GM11168 (cell line): ENCODE results near the gene CROCC.
"Not testable (repeated sequence)": the region's sequence is repeated elsewhere in the genome, so short reads cannot be mapped to it uniquely, and the experiment has no call there.

Experiments used
- in situ Hi-C: fragments of 300-500 bp; cut with MboI; formaldehyde crosslinking; loops from one replicate; pipeline ENCODE4 v1.12.0; 2022; ENCODE audit warnings: low sequenced_read_pairs; ENCODE audit not compliant: unreplicated experiment

Gene CROCC, protein sequence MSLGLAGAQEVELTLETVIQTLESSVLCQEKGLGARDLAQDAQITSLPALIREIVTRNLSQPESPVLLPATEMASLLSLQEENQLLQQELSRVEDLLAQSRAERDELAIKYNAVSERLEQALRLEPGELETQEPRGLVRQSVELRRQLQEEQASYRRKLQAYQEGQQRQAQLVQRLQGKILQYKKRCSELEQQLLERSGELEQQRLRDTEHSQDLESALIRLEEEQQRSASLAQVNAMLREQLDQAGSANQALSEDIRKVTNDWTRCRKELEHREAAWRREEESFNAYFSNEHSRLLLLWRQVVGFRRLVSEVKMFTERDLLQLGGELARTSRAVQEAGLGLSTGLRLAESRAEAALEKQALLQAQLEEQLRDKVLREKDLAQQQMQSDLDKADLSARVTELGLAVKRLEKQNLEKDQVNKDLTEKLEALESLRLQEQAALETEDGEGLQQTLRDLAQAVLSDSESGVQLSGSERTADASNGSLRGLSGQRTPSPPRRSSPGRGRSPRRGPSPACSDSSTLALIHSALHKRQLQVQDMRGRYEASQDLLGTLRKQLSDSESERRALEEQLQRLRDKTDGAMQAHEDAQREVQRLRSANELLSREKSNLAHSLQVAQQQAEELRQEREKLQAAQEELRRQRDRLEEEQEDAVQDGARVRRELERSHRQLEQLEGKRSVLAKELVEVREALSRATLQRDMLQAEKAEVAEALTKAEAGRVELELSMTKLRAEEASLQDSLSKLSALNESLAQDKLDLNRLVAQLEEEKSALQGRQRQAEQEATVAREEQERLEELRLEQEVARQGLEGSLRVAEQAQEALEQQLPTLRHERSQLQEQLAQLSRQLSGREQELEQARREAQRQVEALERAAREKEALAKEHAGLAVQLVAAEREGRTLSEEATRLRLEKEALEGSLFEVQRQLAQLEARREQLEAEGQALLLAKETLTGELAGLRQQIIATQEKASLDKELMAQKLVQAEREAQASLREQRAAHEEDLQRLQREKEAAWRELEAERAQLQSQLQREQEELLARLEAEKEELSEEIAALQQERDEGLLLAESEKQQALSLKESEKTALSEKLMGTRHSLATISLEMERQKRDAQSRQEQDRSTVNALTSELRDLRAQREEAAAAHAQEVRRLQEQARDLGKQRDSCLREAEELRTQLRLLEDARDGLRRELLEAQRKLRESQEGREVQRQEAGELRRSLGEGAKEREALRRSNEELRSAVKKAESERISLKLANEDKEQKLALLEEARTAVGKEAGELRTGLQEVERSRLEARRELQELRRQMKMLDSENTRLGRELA (N-terminal part only)

DNA sequence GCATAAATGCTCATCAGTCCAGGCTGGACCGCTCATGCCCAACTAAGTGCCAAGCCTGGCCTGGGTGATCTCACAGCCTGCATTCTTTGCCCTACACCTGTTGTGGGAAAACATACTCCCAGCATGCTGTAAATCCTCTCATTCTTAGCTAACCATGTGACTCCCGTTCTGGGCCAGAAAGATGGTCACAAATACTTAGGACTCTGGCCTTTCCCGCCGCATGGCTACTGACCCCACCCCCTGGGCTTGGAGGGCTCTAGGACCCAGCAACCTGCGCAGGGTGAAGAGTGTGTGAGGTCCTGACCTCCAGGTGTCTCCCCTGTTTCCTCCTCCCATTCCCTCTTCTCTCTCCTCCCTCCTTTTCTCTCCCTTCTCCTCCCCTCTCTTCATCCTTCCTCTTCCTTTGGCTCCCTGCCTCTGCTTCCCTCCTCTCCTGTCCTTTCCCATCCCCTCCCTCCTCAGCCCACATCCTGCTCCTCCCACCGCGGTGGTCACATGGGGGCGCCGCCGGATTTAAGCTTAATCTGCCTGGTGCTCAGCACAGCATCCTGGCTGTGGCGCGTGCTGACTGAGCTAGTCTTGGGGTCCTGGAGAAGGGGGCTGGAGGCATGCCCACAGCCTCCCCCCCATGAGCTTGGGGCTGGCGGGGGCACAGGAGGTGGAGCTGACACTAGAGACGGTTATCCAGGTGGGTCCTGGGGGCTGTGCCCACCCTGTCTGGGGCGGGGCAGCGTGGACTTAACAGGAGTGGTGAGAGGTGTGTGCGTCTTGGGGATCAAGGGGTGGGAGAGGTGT lies at the start of gene CROCC:
Gene CROCC (plus strand): TSS at position 541 of the 795 bp plus-strand sequence. CDS start 88 bp downstream, at position 629.
- in situ Hi-C loops: no loop called here

DNA sequence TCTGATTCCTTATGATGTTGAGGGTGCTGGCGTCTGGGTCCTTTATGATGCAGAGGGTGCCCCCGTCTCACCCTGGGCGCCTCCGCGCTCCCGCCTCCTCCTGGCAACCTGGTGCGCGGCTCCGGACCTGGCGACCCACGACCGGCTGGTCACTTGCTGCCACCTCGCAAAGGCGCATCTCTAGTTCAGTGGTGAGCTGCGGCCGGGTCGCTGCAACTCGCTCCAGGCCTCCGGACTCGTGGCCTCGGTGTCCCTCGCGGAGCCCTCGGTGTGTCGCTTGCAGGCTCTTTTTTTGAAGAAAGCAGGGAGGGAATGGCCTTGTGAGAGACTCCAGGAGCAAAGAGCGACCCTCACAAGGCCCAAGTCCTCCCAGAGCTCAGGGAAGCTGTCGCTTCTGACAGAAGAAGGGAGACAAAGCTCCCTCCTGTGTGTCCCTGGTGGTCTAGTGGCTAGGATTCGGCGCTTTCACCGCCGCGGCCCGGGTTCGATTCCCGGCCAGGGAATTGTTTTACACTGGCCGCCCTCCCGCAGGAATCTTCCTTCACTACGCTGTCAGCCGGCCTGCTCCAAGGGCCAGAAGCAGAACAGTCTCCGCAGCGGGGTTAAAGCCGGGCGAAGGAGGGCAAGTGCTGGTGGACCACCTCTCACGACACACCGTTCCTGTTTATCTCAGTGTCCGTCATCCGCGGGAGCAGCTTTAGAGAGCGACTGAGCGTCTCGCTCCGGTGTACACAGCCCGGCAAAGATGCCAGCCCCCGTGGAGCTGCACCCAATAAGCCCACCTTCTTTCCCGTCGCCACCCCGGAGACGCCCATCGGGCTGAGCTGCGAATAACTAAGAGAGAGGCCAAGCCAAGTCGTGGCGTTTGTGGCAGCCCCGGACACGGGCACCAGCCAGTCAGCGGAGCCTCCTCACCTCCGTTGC lies 49.3 kb upstream of the CROCC start:
- in situ Hi-C loops: loop anchor here (5.0 kb wide), 1 partner anchor 340 kb away; no protein-coding TSS in a partner anchor

DNA sequence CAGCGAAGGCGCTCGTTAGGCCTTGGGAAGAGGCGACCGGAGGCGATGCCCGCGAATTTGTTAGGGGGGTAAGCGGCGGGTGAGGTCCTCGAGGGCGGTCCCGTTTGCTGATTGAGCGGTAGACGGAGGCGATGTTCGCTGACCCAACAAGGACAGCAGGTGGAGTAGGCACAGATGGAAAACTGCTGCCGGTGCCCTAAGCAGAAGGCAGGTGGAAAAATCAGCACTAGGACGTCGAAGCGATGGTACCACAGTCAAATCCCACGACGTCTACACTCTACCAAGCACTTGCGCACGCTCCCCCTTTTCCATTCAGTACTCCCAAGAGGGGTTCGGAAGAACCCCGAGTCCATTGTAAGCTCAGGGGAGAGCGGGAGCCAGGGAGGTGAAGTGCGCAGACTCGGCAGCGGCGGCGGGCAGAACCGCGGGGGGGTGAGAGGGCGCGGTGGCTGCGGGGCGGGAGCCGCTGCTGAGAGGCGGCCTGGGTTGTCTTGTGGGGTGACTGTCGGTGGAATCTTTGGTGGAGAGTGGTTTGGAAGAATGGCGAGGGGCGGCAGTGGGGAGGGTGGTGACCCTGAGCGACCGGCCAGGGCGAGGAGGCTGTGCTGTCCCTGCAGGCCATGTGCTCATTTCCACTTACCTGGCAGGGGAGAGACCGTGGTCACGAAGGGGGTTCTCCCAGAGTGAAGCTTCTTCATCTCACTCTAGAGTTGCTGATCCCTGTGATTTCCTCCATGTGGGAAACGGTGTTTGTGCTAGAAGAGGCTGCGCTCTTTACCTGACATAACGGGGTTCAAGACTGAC lies 48.5 kb upstream of the CROCC start:
- in situ Hi-C loops: loop anchor here (5.0 kb wide), 1 partner anchor 341 kb away; no protein-coding TSS in a partner anchor

DNA sequence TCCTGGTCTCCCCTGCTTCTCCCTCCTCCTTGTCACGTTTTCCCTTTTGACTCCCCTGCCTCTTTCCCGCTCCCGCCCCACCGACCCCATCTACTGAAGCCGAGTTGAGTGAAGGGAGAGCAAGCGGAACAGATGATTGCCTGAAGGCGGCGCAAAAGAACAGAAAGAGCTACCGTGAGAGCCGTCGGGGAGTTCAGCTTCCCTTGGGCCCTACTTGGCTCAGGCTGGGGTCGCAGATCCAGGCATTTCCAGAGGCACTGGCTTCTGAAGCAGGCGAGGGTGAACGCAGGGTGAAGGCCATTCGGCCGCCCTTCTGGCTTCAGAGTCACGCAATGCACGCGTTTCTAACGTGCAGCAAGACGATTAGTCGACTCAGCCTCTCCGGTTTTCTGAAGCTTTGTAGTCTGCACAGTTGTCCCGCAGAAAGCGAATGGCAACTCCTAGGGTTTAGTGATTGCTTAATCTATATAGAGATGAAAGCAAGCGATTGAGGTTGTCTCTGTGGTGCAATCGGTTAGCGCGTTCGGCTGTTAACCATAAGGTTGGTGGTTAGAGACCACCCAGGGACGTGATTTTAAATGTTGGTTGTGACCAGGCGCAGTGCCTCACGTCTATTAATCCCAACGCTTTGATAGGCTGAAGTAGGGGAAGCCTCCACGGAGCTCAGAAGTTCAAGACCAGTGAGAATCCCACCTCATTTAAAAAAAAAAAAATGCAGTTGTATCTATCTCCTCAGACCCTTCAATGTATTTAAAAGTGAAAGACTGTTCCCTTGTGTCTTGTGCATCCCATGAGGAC lies 46.6 kb upstream of the CROCC start:
- in situ Hi-C loops: loop anchor here (5.0 kb wide), 1 partner anchor 343 kb away; no protein-coding TSS in a partner anchor

DNA sequence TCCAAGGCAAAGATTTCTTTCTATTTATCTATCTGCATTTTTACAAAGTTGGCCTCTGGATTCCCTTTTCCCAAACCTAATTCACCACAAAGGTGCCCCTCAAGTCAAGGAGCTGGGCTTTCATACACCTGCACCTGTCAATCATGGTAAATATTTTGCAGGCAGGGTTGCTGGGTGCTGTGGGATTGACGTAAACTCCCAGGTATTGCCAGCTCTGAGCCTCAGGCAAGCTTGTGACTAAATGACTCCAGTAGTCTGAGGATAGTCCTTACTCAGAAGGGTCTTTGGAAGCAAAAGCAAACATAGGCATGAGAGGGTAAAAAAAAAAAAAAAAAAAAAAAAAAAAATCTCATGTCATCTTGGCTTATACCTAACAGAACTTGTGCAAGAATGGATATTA lies 40.0 kb upstream of the CROCC start:
- in situ Hi-C loops: loop anchor here (10.0 kb wide), 1 partner anchor 157 kb away; no protein-coding TSS in a partner anchor

DNA sequence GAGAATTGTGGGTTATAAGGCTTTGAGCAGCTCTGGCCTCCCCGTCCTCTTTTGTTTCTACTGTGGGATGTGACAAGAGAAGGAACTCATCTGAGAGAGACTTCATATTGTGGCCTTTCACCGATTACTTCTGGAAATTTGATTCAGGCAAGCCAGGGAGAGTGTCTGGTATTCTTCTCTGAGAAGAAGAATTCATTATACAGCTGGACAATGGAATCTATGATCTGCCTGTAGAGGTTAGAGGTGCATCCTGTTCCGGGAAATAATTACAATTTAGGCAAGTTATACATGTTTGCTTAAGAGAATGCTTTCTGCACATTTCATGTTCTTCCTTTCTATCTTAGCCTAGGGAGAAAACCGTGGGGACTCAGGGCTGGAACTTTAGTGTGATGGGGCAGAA lies 38.7 kb upstream of the CROCC start:
- in situ Hi-C loops: loop anchor here (10.0 kb wide), 1 partner anchor 158 kb away; no protein-coding TSS in a partner anchor

DNA sequence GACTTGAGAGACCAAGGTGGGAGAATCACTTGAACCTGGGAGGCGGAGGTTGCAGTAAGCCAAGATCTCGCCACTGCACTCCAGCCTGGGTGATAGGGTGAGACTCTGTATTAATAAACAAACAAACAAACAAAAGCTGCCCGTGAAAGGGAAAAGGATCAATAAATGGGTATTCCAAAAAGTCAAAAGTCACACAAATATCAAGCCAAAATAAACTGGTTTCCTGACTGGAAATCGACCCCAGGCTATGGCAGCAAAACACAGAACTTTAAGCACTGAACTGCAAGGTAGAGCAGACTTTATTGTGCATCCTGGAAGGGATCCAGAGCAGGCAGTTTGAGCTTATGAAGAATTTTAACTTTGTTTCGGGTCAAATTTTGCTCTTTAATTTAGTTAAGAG lies 37.2 kb upstream of the CROCC start:
- in situ Hi-C loops: loop anchor here (10.0 kb wide), 1 partner anchor 160 kb away; no protein-coding TSS in a partner anchor

DNA sequence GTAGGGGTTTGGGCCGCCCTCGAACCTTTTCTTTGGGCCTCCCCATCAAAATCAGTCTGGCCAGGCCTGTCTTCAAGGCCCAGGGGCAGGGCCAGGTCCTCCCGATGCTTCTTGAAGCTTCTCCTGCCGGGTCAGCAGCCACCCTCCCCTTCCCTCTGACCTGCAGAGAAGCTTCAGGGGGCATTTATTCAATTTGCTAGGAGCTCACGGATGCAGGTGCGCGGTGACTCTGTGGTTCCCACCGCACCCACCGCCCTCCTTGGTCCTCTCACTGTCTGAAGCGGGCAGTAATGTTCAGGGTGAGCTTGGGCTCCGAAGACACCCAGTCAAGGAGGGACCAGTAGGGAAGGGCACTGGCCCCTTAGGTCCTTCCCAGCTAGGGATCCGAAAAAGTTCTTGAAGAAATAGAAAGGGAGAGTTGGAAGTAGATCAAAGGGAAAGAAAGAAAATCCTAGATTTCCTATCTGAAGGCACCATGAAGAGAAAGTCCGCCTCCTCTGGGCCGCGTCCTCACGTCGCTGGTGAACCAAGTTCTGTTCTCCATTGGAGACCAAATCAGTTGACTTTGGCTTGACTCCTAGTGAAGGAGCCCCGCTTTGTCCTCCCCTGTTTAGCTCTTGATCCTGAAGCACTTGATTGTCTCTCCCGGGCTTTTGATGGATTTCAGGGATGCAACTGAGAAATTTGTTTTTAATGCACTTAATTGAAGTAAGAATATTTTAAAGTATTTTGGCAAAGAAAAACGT lies 34.7 kb upstream of the CROCC start:
- in situ Hi-C loops: loop anchor here (10.0 kb wide), 1 partner anchor 162 kb away; no protein-coding TSS in a partner anchor

DNA sequence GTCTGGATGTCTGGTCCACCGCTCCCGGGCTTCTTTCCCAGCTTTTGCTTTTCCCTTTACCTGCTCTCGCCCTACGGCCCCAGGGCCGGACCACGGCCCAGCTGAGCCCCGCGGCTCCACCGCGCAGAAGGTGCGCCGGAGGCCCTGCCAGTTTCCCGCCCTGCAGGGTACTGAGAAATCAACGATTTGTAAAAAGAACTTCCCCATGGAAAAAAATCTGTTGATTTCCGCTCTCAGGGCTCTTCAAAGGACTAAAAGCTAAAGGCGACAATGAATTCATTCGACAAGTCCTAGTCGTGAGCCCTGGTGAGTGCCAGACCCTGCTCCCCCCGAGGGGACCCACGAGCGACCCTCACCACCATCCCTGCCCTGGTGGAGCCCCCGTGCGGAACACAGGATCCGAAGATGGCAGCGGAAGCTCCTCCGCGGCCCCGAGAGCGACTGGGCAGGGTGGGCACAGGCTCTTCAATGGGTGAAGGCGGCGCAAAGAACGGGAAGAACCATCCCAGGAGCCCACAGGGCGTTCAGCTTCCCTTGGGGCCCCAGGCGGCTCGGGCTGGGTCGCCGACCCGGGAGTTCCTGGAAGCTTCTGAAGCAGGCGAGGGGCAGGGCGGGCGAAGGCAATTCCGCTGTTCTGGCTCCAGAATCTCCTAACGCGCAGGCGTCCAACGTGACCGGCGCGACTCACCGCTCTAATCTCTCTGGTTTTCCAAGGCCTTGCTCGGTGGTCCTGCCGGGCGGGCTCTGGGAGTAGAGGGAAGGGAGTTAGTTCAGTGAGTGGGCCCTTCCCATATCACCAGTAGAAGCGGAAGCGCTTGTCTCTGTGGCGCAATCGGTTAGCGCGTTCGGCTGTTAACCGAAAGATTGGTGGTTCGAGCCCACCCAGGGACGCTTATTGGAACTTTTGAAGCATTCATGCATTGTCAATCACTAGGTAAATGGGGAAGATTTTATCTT lies 32.6 kb upstream of the CROCC start:
- in situ Hi-C loops: loop anchor here (10.0 kb wide), 1 partner anchor 164 kb away; no protein-coding TSS in a partner anchor

DNA sequence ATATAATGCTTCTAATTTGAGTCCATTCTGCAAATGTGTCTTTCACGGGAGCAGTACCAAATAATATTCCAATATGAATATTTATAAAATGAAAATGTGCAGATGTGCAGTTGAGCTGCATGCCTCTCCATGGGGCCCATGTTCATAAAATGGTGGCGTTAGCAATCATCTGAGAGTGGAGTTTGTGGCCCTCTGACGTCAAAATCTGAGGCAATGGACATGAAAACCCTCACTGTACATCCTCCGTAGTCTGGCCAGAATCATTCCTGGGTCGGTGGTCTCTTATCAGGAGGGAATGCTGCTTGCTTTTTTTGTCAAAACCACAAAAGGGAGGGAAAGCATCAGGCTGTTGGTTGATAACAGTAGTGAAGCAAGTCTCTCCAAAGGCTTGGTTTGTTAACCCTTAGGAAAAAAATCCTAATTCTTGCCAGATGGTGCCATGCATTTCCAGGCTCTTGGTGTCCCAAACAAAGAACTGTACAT lies 31.2 kb upstream of the CROCC start:
- in situ Hi-C loops: not testable (repeated sequence)

DNA sequence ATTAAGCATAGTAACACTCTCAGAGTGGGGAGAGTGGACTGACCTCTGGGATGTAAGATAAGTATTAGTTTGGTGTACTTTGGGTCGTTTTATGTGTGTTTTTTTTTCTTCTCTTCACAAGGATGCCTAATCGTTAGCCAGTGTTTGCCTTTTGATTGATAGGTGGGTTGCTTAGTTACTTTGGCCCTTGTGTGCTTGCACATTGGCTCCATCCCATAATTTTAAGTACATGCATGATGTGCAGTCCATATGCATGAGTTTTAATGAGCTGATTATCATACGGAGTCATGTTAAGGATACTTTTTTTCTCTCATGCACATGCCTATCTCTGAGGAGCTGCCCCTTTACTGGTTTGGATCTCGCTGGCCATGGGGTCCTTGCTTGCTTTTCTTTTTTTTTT lies 30.7 kb upstream of the CROCC start:
- in situ Hi-C loops: not testable (repeated sequence)

DNA sequence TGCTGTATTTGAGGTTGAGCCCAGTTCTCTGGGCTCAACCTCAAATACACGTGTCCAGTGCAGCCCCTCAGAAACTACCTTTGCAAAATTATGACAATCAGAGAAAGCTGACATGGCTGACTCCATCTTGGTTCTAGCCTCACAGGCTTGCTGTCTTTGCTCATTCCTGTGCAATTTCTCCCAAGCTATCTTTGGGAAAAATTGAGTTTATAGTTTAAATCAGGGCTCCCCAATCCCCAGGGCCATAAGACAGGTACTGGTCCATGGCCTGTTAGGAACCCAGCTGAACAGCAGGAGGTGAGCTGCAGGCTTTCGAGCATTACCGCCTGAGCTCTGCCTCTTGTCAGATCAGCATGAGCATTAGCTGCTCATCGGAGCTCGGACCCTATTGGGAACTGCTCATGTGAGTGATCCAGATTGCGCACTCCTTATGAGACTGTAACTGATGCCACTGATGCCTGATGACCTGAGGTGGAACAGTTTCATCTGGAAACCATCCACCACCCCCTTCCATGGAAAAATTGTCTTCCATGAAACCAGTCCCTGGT lies 28.7 kb upstream of the CROCC start:
- in situ Hi-C loops: not testable (repeated sequence)

DNA sequence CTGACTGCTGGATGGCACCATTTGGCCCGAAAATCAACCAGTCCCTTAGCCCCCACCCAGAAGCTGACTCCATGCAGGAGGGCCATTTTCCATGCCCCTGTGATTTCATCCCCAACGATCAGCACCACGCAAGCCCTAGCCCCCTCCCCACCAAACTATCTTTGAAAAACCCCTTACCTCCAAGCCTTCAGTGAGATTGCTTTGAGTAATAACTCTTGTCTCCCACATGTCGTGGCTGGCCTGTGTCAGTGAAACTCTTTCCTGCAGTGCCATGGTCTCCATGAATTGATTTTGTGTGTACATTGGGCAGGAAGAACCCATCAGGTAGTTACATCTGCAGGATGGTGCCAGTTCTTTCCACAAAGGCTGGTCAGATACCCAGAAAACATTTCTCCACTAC lies 27.9 kb upstream of the CROCC start:
- in situ Hi-C loops: not testable (repeated sequence)

DNA sequence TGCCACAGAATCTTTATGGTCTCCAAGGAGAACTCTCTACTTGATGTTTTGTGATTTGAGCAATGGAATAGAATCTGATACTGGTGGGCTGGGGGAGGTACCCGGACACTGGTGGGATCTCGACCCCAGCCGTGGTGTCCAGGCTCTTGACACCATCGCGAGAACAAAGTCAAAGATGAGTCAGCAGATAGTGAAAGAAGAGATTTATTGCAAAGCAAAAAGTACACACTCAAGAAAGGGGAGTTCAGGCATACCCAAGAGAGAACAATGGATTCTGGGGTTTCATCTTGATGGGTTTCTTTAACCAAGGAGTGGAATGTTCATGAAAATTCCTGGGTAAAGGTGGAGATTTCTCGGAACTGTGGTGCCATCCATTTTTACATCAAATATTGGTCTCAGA lies 27.4 kb upstream of the CROCC start:
- in situ Hi-C loops: not testable (repeated sequence)
